Measurements from ENCODE around the gene IMP4.

IMP4 gene

GRCh38 chr2:130345091-130345490, 2.4 kb downstream of the IMP4 start:
- no peak for DNase-seq
- in situ Hi-C loops (cut with HindIII; ENCODE audit: low pct_ligation_motif_present, low sequenced_read_pairs): no loop called here
- Histone ChIP-seq H3K27me3 (replicated peaks) (no peaks in the 10 kb centered on the region), H3K27ac (no peak overlapping the region), H3K36me3 (replicated peaks) (peaks cover 35% of the 10 kb centered on the region), H3K4me3 (ENCODE audit: low read depth, low read length) (no peak overlapping the region)
- no peak for TF ChIP-seq CTCF (IDR thresholded peaks at IDR 0.05; ENCODE audit: low read depth, low read length, missing control alignments)

- Histone ChIP-seq H3K36me3 (replicated peaks) (peaks cover 35% of the 10 kb centered on the region), H3K27me3 (replicated peaks) (no peaks in the 10 kb centered on the region), H3K27ac (no peak overlapping the region), H3K4me3 (ENCODE audit: low read depth, low read length) (no peak overlapping the region)
- in situ Hi-C loops (cut with HindIII; ENCODE audit: low pct_ligation_motif_present, low sequenced_read_pairs): no loop called here
- TF ChIP-seq CTCF (IDR thresholded peaks at IDR 0.05; ENCODE audit: low read depth, low read length, missing control alignments): no peak
- no peak for DNase-seq
These were observed 2.9 kb downstream of the IMP4 start for GRCh38 chr2:130345611-130346010.

GRCh38 chr2:130346041-130346740, 3.5 kb downstream of the IMP4 start:
- no peak for TF ChIP-seq CTCF (IDR thresholded peaks at IDR 0.05; ENCODE audit: low read depth, low read length, missing control alignments)
- Histone ChIP-seq H3K27ac (no peak overlapping the region), H3K36me3 (replicated peaks) (peaks cover 35% of the 10 kb centered on the region), H3K27me3 (replicated peaks) (no peaks in the 10 kb centered on the region), H3K4me3 (ENCODE audit: low read depth, low read length) (no peak overlapping the region)
- in situ Hi-C loops (cut with HindIII; ENCODE audit: low pct_ligation_motif_present, low sequenced_read_pairs): no loop called here
- no peak for DNase-seq

- Histone ChIP-seq H3K4me3 (ENCODE audit: low read depth, low read length) (no peak overlapping the region), H3K27me3 (replicated peaks) (no peaks in the 10 kb centered on the region), H3K36me3 (replicated peaks) (peaks cover 35% of the 10 kb centered on the region), H3K27ac (no peak overlapping the region)
- no peak for TF ChIP-seq CTCF (IDR thresholded peaks at IDR 0.05; ENCODE audit: low read depth, low read length, missing control alignments)
- DNase-seq: no peak
- in situ Hi-C loops (cut with HindIII; ENCODE audit: low pct_ligation_motif_present, low sequenced_read_pairs): no loop called here
These were observed 4.0 kb downstream of the IMP4 start for GRCh38 chr2:130346741-130347066.

GRCh38 chr2:130347220-130347925, 4.7 kb downstream of the IMP4 start:
- Histone ChIP-seq H3K27ac (no peak overlapping the region), H3K4me3 (ENCODE audit: low read depth, low read length) (no peak overlapping the region), H3K27me3 (replicated peaks) (no peaks in the 10 kb centered on the region), H3K36me3 (replicated peaks) (peaks cover 35% of the 10 kb centered on the region)
- in situ Hi-C loops (cut with HindIII; ENCODE audit: low pct_ligation_motif_present, low sequenced_read_pairs): no loop called here
- TF ChIP-seq CTCF (IDR thresholded peaks at IDR 0.05; ENCODE audit: low read depth, low read length, missing control alignments): no peak
- no peak for DNase-seq

Data from brain microvascular endothelial cell (primary cell).